Measurements from ENCODE around the gene TAF5L.

Gene TAF5L

GRCh38 chr1:229625915-229626831, at the start of gene TAF5L, which contains the start of gene URB2:
TSS of gene TAF5L (minus strand) at chr1:229626122. CDS start at chr1:229614482, 11,640 bp downstream.
TSS of gene URB2 (plus strand) at chr1:229626247. CDS start at chr1:229627634, 1,387 bp downstream.
- DNase-seq, result peak; percentile 24 to 92 (median 80)

- no peak for DNase-seq
Observed at GRCh38 chr1:229675396-229675795, 49.5 kb upstream of the TAF5L start.

- DNase-seq, result no peak
Observed at GRCh38 chr1:229674042-229674441, 48.1 kb upstream of the TAF5L start.

GRCh38 chr1:229672246-229672645, 46.3 kb upstream of the TAF5L start:
- DNase-seq, result no peak

- DNase-seq, result no peak
Observed at GRCh38 chr1:229671310-229671709, 45.4 kb upstream of the TAF5L start.

- no peak for DNase-seq
Observed at GRCh38 chr1:229669333-229669732, 43.4 kb upstream of the TAF5L start.

- DNase-seq, result no peak
Observed at GRCh38 chr1:229666585-229666984, 40.7 kb upstream of the TAF5L start.

- peak in 8 of 56 donors; percentile 10 to 48 (median 24) for DNase-seq
Observed at GRCh38 chr1:229665912-229666558, 40.1 kb upstream of the TAF5L start.

- peak in 19 of 56 donors; percentile 6 to 81 (median 27) for DNase-seq
Observed at GRCh38 chr1:229664133-229664689, 38.3 kb upstream of the TAF5L start.

- DNase-seq, result no peak
Observed at GRCh38 chr1:229661897-229662296, 36.0 kb upstream of the TAF5L start.

GRCh38 chr1:229661022-229661877, 35.3 kb upstream of the TAF5L start:
- DNase-seq, result peak in 55 of 56 donors; percentile 16 to 85 (median 62)

GRCh38 chr1:229657993-229658755, 32.3 kb upstream of the TAF5L start:
- no peak for DNase-seq

GRCh38 chr1:229655781-229656180, 29.9 kb upstream of the TAF5L start:
- no peak for DNase-seq

GRCh38 chr1:229653420-229653819, 27.5 kb upstream of the TAF5L start:
- DNase-seq, result no peak

GRCh38 chr1:229651546-229651945, 25.6 kb upstream of the TAF5L start:
- DNase-seq, result no peak

GRCh38 chr1:229650045-229650444, 24.1 kb upstream of the TAF5L start:
- no peak for DNase-seq

GRCh38 chr1:229648406-229648805, 22.5 kb upstream of the TAF5L start:
- no peak for DNase-seq

- no peak for DNase-seq
Observed at GRCh38 chr1:229645324-229645993, 19.5 kb upstream of the TAF5L start.

- no peak for DNase-seq
Observed at GRCh38 chr1:229643996-229644745, 18.2 kb upstream of the TAF5L start.

Data from amygdala (tissue), 56 donors.